ENCODE results near the gene CNOT3. TPM values are rescaled to one million over a fixed set of nuclear protein-coding genes. Genes with fewer than 3 reads are reported as not detected.

Gene CNOT3
- total and polyA plus RNA-seq, 2 of the 13 experiments (the other 11 are each of a cell fraction or from before 2014, with no cell fraction given): 4.3 to 5.8 TPM

GRCh38 chr19:54115109-54116063 lies 22.2 kb upstream of the CNOT3 start, which contains the start of the genes PRPF31 and TFPT (continued):
- TF ChIP-seq SNAPC2 (CRISPR knock-in tag; IDR thresholded peaks at IDR 0.05): no peak
- TF ChIP-seq ZNF678 (CRISPR knock-in tag; IDR thresholded peaks at IDR 0.05): 0 out of 2 replicates have a peak, but pooled peaks have one; percentile 56
- TF ChIP-seq YEATS4 (CRISPR knock-in tag; IDR thresholded peaks at IDR 0.05; ENCODE audit: borderline replicate concordance): peak; percentile 84
- TF ChIP-seq EP300 (IDR thresholded peaks at IDR 0.05; ENCODE audit: low read depth in 2 of 2, low read length in 2 of 2): no peak
- TF ChIP-seq EP300 (CRISPR knock-in tag; IDR thresholded peaks at IDR 0.05; ENCODE audit: borderline replicate concordance): peak; percentile 40; the same call in 1 of the 2 replicates
- TF ChIP-seq TARDBP (CRISPR knock-in tag; IDR thresholded peaks at IDR 0.05): peak; percentile 86; the same call in 1 of the 2 replicates
- no peak for TF ChIP-seq ZFAT (CRISPR knock-in tag; conservative IDR thresholded peaks at IDR 0.05)
- no peak for TF ChIP-seq KLF15 (CRISPR knock-in tag; IDR thresholded peaks at IDR 0.05; ENCODE audit: borderline replicate concordance)
- TF ChIP-seq ZNF441 (CRISPR knock-in tag; IDR thresholded peaks at IDR 0.05; ENCODE audit: borderline replicate concordance): no peak; the same call in 1 of the 2 replicates
- TF ChIP-seq, protein P1, sequence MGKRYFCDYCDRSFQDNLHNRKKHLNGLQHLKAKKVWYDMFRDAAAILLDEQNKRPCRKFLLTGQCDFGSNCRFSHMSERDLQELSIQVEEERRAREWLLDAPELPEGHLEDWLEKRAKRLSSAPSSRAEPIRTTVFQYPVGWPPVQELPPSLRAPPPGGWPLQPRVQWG (CRISPR knock-in tag; IDR thresholded peaks at IDR 0.05; ENCODE audit: borderline replicate concordance, low read depth): no peak
- peak; percentile 66; the same call in 1 of the 2 replicates for TF ChIP-seq NAIF1 (CRISPR knock-in tag; IDR thresholded peaks at IDR 0.05; ENCODE audit: borderline replicate concordance)
- TF ChIP-seq, protein P2, sequence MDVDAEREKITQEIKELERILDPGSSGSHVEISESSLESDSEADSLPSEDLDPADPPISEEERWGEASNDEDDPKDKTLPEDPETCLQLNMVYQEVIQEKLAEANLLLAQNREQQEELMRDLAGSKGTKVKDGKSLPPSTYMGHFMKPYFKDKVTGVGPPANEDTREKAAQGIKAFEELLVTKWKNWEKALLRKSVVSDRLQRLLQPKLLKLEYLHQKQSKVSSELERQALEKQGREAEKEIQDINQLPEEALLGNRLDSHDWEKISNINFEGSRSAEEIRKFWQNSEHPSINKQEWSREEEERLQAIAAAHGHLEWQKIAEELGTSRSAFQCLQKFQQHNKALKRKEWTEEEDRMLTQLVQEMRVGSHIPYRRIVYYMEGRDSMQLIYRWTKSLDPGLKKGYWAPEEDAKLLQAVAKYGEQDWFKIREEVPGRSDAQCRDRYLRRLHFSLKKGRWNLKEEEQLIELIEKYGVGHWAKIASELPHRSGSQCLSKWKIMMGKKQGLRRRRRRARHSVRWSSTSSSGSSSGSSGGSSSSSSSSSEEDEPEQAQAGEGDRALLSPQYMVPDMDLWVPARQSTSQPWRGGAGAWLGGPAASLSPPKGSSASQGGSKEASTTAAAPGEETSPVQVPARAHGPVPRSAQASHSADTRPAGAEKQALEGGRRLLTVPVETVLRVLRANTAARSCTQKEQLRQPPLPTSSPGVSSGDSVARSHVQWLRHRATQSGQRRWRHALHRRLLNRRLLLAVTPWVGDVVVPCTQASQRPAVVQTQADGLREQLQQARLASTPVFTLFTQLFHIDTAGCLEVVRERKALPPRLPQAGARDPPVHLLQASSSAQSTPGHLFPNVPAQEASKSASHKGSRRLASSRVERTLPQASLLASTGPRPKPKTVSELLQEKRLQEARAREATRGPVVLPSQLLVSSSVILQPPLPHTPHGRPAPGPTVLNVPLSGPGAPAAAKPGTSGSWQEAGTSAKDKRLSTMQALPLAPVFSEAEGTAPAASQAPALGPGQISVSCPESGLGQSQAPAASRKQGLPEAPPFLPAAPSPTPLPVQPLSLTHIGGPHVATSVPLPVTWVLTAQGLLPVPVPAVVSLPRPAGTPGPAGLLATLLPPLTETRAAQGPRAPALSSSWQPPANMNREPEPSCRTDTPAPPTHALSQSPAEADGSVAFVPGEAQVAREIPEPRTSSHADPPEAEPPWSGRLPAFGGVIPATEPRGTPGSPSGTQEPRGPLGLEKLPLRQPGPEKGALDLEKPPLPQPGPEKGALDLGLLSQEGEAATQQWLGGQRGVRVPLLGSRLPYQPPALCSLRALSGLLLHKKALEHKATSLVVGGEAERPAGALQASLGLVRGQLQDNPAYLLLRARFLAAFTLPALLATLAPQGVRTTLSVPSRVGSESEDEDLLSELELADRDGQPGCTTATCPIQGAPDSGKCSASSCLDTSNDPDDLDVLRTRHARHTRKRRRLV (CRISPR knock-in tag; IDR thresholded peaks at IDR 0.05): no peak; the same call in 1 of the 2 replicates
- TF ChIP-seq SAP130 (CRISPR knock-in tag; IDR thresholded peaks at IDR 0.05; ENCODE audit: low read depth): peak; percentile 97
- no peak for TF ChIP-seq ZNF367 (CRISPR knock-in tag; IDR thresholded peaks at IDR 0.05; ENCODE audit: borderline replicate concordance)
- no peak for TF ChIP-seq SOX13 (IDR thresholded peaks at IDR 0.05)
- no peak; a peak in 2 of 4 replicates for TF ChIP-seq SOX13 (CRISPR knock-in tag; conservative IDR thresholded peaks at IDR 0.05 in 1 of 2, IDR thresholded peaks at IDR 0.05 in 1 of 2)
- peak; percentile 68; the same call in 1 of the 2 replicates for TF ChIP-seq REPIN1 (CRISPR knock-in tag; IDR thresholded peaks at IDR 0.05; ENCODE audit: borderline replicate concordance, low read depth)
- no peak; the same call in 1 of the 2 replicates for TF ChIP-seq SIX1 (CRISPR knock-in tag; IDR thresholded peaks at IDR 0.05; ENCODE audit: borderline replicate concordance)
- TF ChIP-seq, protein P3, sequence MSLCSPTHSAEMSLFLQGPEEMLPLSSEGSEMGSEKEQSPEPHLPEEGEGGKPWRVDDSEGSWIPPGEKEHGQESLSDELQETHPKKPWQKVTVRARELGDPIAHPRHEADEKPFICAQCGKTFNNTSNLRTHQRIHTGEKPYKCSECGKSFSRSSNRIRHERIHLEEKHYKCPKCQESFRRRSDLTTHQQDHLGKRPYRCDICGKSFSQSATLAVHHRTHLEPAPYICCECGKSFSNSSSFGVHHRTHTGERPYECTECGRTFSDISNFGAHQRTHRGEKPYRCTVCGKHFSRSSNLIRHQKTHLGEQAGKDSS (CRISPR knock-in tag; IDR thresholded peaks at IDR 0.05; ENCODE audit: borderline replicate concordance, low read depth): 0 out of 2 replicates have a peak, but pooled peaks have one; percentile 54
- no peak for TF ChIP-seq ZNF597 (CRISPR knock-in tag; IDR thresholded peaks at IDR 0.05)
- peak; percentile 93 for TF ChIP-seq CCAR2 (optimal IDR thresholded peaks at IDR 0.05; ENCODE audit: low read depth, low read length)

Measured in HepG2 (cell line).